Keratinocyte (primary cell): Measurements from ENCODE around the gene SLC2A9. TPM values are rescaled to one million over a fixed set of nuclear protein-coding genes. Genes with fewer than 3 reads are reported as not detected.

Source experiments
- DNase-seq: peaks from one replicate; pipeline ENCODE4 v3.0.0-alpha.2; 2011; ENCODE audit warnings: low read depth, missing footprints, low spot score
- FAIRE-seq: peaks from 2 replicates; lab custom pipeline; 2011; peaks lifted over from hg19 to GRCh38; lab: Jason Lieb, UNC
- H2AFZ ChIP-seq: 2 replicates; pipeline ENCODE4 v1.6.0; 2012; ENCODE audit warnings: low read length, control low read depth, inconsistent platforms; ENCODE audit not compliant: control insufficient read depth
- H3K27ac ChIP-seq: 2 replicates; pipeline ENCODE4 v1.5.1; 2011; ENCODE audit warnings: low read length; ENCODE audit not compliant: control insufficient read depth, insufficient read depth
- H3K27me3 ChIP-seq: 3 replicates; pipeline ENCODE4 v1.6.0; 2011; ENCODE audit warnings: low read length; ENCODE audit not compliant: control insufficient read depth, insufficient read depth; ENCODE audit errors: extremely low read depth
- H3K36me3 ChIP-seq, 2 experiments: 2 replicates in 1 of 2; 3 replicates in 1 of 2; pipeline ENCODE4 v1.5.1; 2011; ENCODE audit warnings: low read length in 2 of 2, mild to moderate bottlenecking in 1 of 2; ENCODE audit not compliant: control insufficient read depth in 2 of 2, insufficient read depth in 2 of 2; ENCODE audit errors: extremely low read depth in 1 of 2
- H3K4me1 ChIP-seq: 3 replicates; pipeline ENCODE4 v1.5.1; 2011; ENCODE audit warnings: low read length; ENCODE audit not compliant: control insufficient read depth, insufficient read depth; ENCODE audit errors: extremely low read depth
- H3K4me2 ChIP-seq: 3 replicates; pipeline ENCODE4 v1.6.0; 2011; ENCODE audit warnings: low read depth, low read length; ENCODE audit not compliant: control insufficient read depth, insufficient read depth; ENCODE audit errors: extremely low read depth
- H3K4me3 ChIP-seq, 3 experiments: fragments of 200-600 bp in 1 of 3; sonication (generic) in 1 of 3; 2 replicates in 2 of 3; 3 replicates in 1 of 3; pipeline ENCODE4 v1.5.1; 2011 to 2016; ENCODE audit warnings: low read length in 3 of 3, mild to moderate bottlenecking in 3 of 3, control low read depth in 2 of 3, inconsistent platforms in 1 of 3, low read depth in 1 of 3, mixed read lengths in 1 of 3, mixed run types in 1 of 3, moderate library complexity in 1 of 3; ENCODE audit not compliant: control insufficient read depth in 2 of 3, insufficient read depth in 2 of 3; ENCODE audit errors: extremely low read depth in 1 of 3
- H3K79me2 ChIP-seq: 2 replicates; pipeline ENCODE4 v1.6.0; 2012; ENCODE audit warnings: low read length; ENCODE audit not compliant: control insufficient read depth, insufficient read depth
- H3K9ac ChIP-seq: 3 replicates; pipeline ENCODE4 v1.6.0; 2011; ENCODE audit warnings: low read length; ENCODE audit not compliant: control insufficient read depth, insufficient read depth; ENCODE audit errors: extremely low read depth
- H3K9me1 ChIP-seq: 3 replicates; pipeline ENCODE4 v1.6.0; 2011; ENCODE audit warnings: low read length; ENCODE audit not compliant: control insufficient read depth, insufficient read depth; ENCODE audit errors: extremely low read depth
- H3K9me3 ChIP-seq: 2 replicates; pipeline ENCODE4 v1.5.1; 2012; ENCODE audit warnings: low read depth, low read length; ENCODE audit not compliant: control insufficient read depth
- H4K20me1 ChIP-seq: 3 replicates; pipeline ENCODE4 v1.6.0; 2011; ENCODE audit warnings: low read length; ENCODE audit not compliant: control insufficient read depth, insufficient read depth; ENCODE audit errors: extremely low read depth
- EZH2 ChIP-seq: IDR thresholded peaks from one replicate; pipeline ENCODE4 v1.6.1; 2012; ENCODE audit warnings: inconsistent platforms, mild to moderate bottlenecking, low read length, moderate library complexity
- dilution Hi-C: fragments of 300-500 bp; cut with MboI; formaldehyde crosslinking; loops from one replicate; pipeline ENCODE4 v1.7.0; 2020; ENCODE audit warnings: low sequenced_read_pairs; ENCODE audit not compliant: extremely low pct_ligation_motif_present
- polyA plus RNA-seq, 5 experiments: library from polyadenylated mRNA; depleted of rRNA in 3 of 5; stranded (reverse) in 3 of 5; stranded (forward) in 1 of 5; unstranded in 1 of 5; fragments of >200 nt; gene quantifications; 1 replicate in 1 of 5; 2 replicates in 3 of 5; 3 replicates in 1 of 5; pipeline versions ENCODE4 v1.2.1 to v1.2.3, GENCODE V29; 2011 to 2012; ENCODE audit warnings: missing spikeins in 2 of 5, low read depth in 1 of 5, low replicate concordance in 1 of 5
- TF ChIP-seq, protein P1 (sequence below), 3 experiments: IDR thresholded peaks in 1 of 3; conservative IDR thresholded peaks in 1 of 3; optimal IDR thresholded peaks in 1 of 3; 2 replicates in 2 of 3; 3 replicates in 1 of 3; pipeline versions ENCODE3 to v1.5.1; 2011; ENCODE audit warnings: low read length in 3 of 3, mild to moderate bottlenecking in 3 of 3, moderate library complexity in 2 of 3, control low read depth in 1 of 3, inconsistent platforms in 1 of 3; ENCODE audit not compliant: insufficient read depth in 2 of 3; ENCODE audit errors: extremely low read depth in 1 of 3

Gene SLC2A9
- polyA plus RNA-seq, 1 donor (not counting 4 experiments of a cell fraction or from before 2014, with no cell fraction given): 37.3 TPM

DNA sequence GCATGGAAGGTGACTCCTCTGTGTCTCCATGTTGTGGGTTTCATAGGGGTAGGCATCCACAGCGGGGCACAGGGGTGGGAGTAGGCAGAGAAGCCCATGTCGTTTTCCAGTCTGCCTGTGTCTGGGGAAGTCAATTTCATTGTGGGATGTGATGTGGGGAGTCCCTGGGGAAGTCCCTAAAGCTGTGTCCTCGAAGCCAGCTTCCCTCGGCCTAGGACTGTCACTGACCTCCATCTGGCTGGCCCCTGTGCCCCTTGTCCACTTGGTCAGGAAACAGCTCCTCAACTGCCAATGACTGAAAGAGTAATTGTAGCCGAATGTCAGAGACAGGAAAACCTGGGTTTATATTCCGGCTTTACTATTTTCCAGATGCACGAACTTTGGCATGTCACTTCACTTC is 130.2 kb downstream of the SLC2A9 start:
- Histone ChIP-seq H2AFZ (no peak overlapping the region), H3K9me3 (no peaks in the 10 kb centered on the region), H3K79me2 (no peaks in the 10 kb centered on the region), H3K36me3 (peaks cover 9 to 10% of the 10 kb centered on the region in 2 experiments), H4K20me1 (no peaks in the 10 kb centered on the region), H3K9ac (no peak overlapping the region), H3K9me1 (no peaks in the 10 kb centered on the region), H3K4me2 (no peak overlapping the region), H3K27ac (no peak overlapping the region), H3K27me3 (no peaks in the 10 kb centered on the region), H3K4me1 (no peaks in the 10 kb centered on the region), H3K4me3 (no peak overlapping the region)
- dilution Hi-C loops: no loop called here
- TF ChIP-seq EZH2: no peak
- TF ChIP-seq, protein P1, sequence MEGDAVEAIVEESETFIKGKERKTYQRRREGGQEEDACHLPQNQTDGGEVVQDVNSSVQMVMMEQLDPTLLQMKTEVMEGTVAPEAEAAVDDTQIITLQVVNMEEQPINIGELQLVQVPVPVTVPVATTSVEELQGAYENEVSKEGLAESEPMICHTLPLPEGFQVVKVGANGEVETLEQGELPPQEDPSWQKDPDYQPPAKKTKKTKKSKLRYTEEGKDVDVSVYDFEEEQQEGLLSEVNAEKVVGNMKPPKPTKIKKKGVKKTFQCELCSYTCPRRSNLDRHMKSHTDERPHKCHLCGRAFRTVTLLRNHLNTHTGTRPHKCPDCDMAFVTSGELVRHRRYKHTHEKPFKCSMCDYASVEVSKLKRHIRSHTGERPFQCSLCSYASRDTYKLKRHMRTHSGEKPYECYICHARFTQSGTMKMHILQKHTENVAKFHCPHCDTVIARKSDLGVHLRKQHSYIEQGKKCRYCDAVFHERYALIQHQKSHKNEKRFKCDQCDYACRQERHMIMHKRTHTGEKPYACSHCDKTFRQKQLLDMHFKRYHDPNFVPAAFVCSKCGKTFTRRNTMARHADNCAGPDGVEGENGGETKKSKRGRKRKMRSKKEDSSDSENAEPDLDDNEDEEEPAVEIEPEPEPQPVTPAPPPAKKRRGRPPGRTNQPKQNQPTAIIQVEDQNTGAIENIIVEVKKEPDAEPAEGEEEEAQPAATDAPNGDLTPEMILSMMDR (optimal IDR thresholded peaks at IDR 0.05 in 1 of 3, IDR thresholded peaks at IDR 0.05 in 1 of 3, conservative IDR thresholded peaks at IDR 0.05 in 1 of 3; ENCODE audit: extremely low read depth in 1 of 3, insufficient read depth in 2 of 3, low read length in 3 of 3): no peak
- no peak for FAIRE-seq
- no peak for DNase-seq

DNA sequence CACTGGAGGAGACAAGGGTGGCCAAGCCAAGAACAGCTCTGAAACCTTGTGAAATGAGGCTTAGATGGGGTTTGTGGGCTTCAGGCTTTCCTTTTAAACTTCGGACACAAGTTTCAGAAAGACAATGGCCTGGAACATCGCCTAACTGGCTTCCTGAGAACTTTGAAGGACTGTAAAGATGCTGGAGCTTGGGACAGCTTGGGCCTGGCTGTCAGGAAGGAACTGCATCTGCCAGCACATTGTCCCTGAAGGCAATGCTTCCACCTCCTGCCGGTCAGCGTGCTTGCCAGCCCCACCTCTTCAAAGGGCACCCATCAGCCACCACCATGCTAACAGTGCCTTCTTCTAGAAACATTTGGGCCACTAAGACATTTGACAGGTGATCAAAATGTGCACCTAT is 132.0 kb downstream of the SLC2A9 start:
- no peaks in the 10 kb centered on the region for H3K27me3 ChIP-seq
- no peaks in the 10 kb centered on the region for H4K20me1 ChIP-seq
- no peak for DNase-seq
- H3K9me3 ChIP-seq: no peaks in the 10 kb centered on the region
- dilution Hi-C loops: no loop called here
- H3K4me1 ChIP-seq: no peaks in the 10 kb centered on the region
- H2AFZ ChIP-seq: no peak overlapping the region
- no peak overlapping the region for H3K4me2 ChIP-seq
- H3K4me3 ChIP-seq: no peak overlapping the region
- H3K79me2 ChIP-seq: no peaks in the 10 kb centered on the region
- H3K9me1 ChIP-seq: no peaks in the 10 kb centered on the region
- peaks cover 10 to 14% of the 10 kb centered on the region in 2 experiments for H3K36me3 ChIP-seq
- no peak overlapping the region for H3K27ac ChIP-seq
- TF ChIP-seq, protein P1 (optimal IDR thresholded peaks at IDR 0.05 in 1 of 3, IDR thresholded peaks at IDR 0.05 in 1 of 3, conservative IDR thresholded peaks at IDR 0.05 in 1 of 3; ENCODE audit: extremely low read depth in 1 of 3, insufficient read depth in 2 of 3, low read length in 3 of 3): no peak
- no peak for TF ChIP-seq EZH2
- no peak overlapping the region for H3K9ac ChIP-seq
- FAIRE-seq: no peak
